ENCODE results near the gene MAP4K4.

Gene MAP4K4

GRCh38 chr2:101850991-101851390 lies 153.5 kb downstream of the MAP4K4 start:
- TF ChIP-seq ZNF274 (IDR thresholded peaks at IDR 0.05; ENCODE audit: low read depth, low read length), result no peak
- no peak overlapping the region for H3K4me3 ChIP-seq (ENCODE audit: low read length)

- no peak overlapping the region for H3K4me3 ChIP-seq (ENCODE audit: low read length)
- TF ChIP-seq ZNF274 (IDR thresholded peaks at IDR 0.05; ENCODE audit: low read depth, low read length), result no peak
These were observed 155.3 kb downstream of the MAP4K4 start for GRCh38 chr2:101852824-101853223.

GRCh38 chr2:101854877-101855276 lies 157.4 kb downstream of the MAP4K4 start:
- no peak for TF ChIP-seq ZNF274 (IDR thresholded peaks at IDR 0.05; ENCODE audit: low read depth, low read length)
- no peak overlapping the region for H3K4me3 ChIP-seq (ENCODE audit: low read length)

GRCh38 chr2:101855776-101856175 lies 158.3 kb downstream of the MAP4K4 start:
- H3K4me3 ChIP-seq (ENCODE audit: low read length), result no peak overlapping the region
- TF ChIP-seq ZNF274 (IDR thresholded peaks at IDR 0.05; ENCODE audit: low read depth, low read length), result no peak

- H3K4me3 ChIP-seq (ENCODE audit: low read length), result no peak overlapping the region
- TF ChIP-seq ZNF274 (IDR thresholded peaks at IDR 0.05; ENCODE audit: low read depth, low read length), result no peak
These were observed 160.7 kb downstream of the MAP4K4 start for GRCh38 chr2:101858246-101858645.

GRCh38 chr2:101858910-101859309 lies 161.4 kb downstream of the MAP4K4 start:
- H3K4me3 ChIP-seq (ENCODE audit: low read length), result no peak overlapping the region
- TF ChIP-seq ZNF274 (IDR thresholded peaks at IDR 0.05; ENCODE audit: low read depth, low read length), result no peak

- TF ChIP-seq ZNF274 (IDR thresholded peaks at IDR 0.05; ENCODE audit: low read depth, low read length), result no peak
- H3K4me3 ChIP-seq (ENCODE audit: low read length), result no peak overlapping the region
These were observed 162.1 kb downstream of the MAP4K4 start for GRCh38 chr2:101859604-101860003.

- TF ChIP-seq ZNF274 (IDR thresholded peaks at IDR 0.05; ENCODE audit: low read depth, low read length), result no peak
- no peak overlapping the region for H3K4me3 ChIP-seq (ENCODE audit: low read length)
These were observed 162.7 kb downstream of the MAP4K4 start for GRCh38 chr2:101860157-101860556.

GRCh38 chr2:101860782-101861181 lies 163.3 kb downstream of the MAP4K4 start:
- H3K4me3 ChIP-seq (ENCODE audit: low read length), result no peak overlapping the region
- no peak for TF ChIP-seq ZNF274 (IDR thresholded peaks at IDR 0.05; ENCODE audit: low read depth, low read length)

- TF ChIP-seq ZNF274 (IDR thresholded peaks at IDR 0.05; ENCODE audit: low read depth, low read length), result no peak
- no peak overlapping the region for H3K4me3 ChIP-seq (ENCODE audit: low read length)
These were observed 163.9 kb downstream of the MAP4K4 start for GRCh38 chr2:101861382-101861781.

GRCh38 chr2:101863534-101863933 lies 166.0 kb downstream of the MAP4K4 start:
- no peak for TF ChIP-seq ZNF274 (IDR thresholded peaks at IDR 0.05; ENCODE audit: low read depth, low read length)
- no peak overlapping the region for H3K4me3 ChIP-seq (ENCODE audit: low read length)

GRCh38 chr2:101864426-101864825 lies 166.9 kb downstream of the MAP4K4 start:
- no peak overlapping the region for H3K4me3 ChIP-seq (ENCODE audit: low read length)
- TF ChIP-seq ZNF274 (IDR thresholded peaks at IDR 0.05; ENCODE audit: low read depth, low read length), result no peak

GRCh38 chr2:101868525-101868924 lies 171.0 kb downstream of the MAP4K4 start:
- no peak for TF ChIP-seq ZNF274 (IDR thresholded peaks at IDR 0.05; ENCODE audit: low read depth, low read length)
- no peak overlapping the region for H3K4me3 ChIP-seq (ENCODE audit: low read length)

GRCh38 chr2:101869527-101869926 lies 172.0 kb downstream of the MAP4K4 start:
- no peak overlapping the region for H3K4me3 ChIP-seq (ENCODE audit: low read length)
- no peak for TF ChIP-seq ZNF274 (IDR thresholded peaks at IDR 0.05; ENCODE audit: low read depth, low read length)

GRCh38 chr2:101870444-101870843 lies 172.9 kb downstream of the MAP4K4 start:
- no peak overlapping the region for H3K4me3 ChIP-seq (ENCODE audit: low read length)

GRCh38 chr2:101871480-101871879 lies 174.0 kb downstream of the MAP4K4 start:
- TF ChIP-seq ZNF274 (IDR thresholded peaks at IDR 0.05; ENCODE audit: low read depth, low read length), result no peak
- no peak overlapping the region for H3K4me3 ChIP-seq (ENCODE audit: low read length)

More at GRCh38 chr2:101870444-101870843, 172.9 kb downstream of the MAP4K4 start:
- no peak for TF ChIP-seq ZNF274 (IDR thresholded peaks at IDR 0.05; ENCODE audit: low read depth, low read length)

All from GM08714 (cell line).